ENCODE results near the gene JAZF1.

DNA sequence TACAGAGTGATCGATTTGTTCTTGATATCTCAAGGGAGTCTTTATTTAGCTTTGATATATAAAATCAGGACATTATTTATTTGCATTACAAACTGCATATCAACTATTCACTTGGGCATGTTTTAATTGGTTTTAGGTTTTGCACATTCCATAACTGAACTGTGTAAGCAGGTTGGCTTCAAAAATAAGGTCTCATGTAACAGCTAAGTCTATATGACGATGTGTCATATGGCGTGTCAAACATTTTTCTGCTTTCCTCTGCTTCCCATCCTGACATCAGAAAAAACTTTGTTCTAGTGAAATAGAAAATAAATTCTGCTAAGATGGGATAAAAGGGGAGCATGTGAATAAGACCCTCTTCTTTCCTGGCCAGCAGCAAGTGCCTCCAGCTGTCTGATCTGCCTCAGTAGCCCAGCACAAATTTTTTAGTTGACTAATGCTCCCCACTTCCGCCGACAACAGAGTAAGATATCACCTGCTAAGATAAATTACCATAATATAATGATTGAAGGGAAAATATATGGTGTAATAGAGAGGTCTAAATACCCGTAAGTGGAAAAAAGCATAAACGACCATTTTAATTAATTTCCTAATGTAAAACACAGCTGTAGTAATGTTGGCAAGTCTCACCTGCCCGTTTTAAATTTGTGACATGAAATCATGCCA is 260.2 kb downstream of the JAZF1 start:
- no peak for TF ChIP-seq EP300 (IDR thresholded peaks at IDR 0.05; ENCODE audit: borderline replicate concordance)
- TF ChIP-seq TCF12 (IDR thresholded peaks at IDR 0.05; ENCODE audit: low read depth) = no peak
- no peak for TF ChIP-seq EGR1 (IDR thresholded peaks at IDR 0.05)
- TF ChIP-seq TAF1 (IDR thresholded peaks at IDR 0.05; ENCODE audit: low read depth) = no peak
- TF ChIP-seq, protein P1, sequence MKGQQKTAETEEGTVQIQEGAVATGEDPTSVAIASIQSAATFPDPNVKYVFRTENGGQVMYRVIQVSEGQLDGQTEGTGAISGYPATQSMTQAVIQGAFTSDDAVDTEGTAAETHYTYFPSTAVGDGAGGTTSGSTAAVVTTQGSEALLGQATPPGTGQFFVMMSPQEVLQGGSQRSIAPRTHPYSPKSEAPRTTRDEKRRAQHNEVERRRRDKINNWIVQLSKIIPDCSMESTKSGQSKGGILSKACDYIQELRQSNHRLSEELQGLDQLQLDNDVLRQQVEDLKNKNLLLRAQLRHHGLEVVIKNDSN (IDR thresholded peaks at IDR 0.05) = no peak
- TF ChIP-seq ZBTB7A (IDR thresholded peaks at IDR 0.05; ENCODE audit: low read depth) = no peak
- TF ChIP-seq YY1 (IDR thresholded peaks at IDR 0.05; ENCODE audit: low read depth) = no peak
- no peak for TF ChIP-seq REST (IDR thresholded peaks at IDR 0.05; ENCODE audit: low read depth)
- TF ChIP-seq CREB1 (IDR thresholded peaks at IDR 0.05; ENCODE audit: low read depth) = no peak
- no peak for TF ChIP-seq NFIC (IDR thresholded peaks at IDR 0.05)
